ENCODE results near the gene P2RY11.

The P2RY11 gene

GRCh38 chr19:10078329-10078728 is 33.2 kb upstream of the P2RY11 start:
- no peak for DNase-seq (ENCODE audit: low read depth)
- H3K4me3 ChIP-seq (ENCODE audit: low read length): no peak overlapping the region
- no peak for TF ChIP-seq CTCF (conservative IDR thresholded peaks at IDR 0.05; ENCODE audit: low read length)

DNA sequence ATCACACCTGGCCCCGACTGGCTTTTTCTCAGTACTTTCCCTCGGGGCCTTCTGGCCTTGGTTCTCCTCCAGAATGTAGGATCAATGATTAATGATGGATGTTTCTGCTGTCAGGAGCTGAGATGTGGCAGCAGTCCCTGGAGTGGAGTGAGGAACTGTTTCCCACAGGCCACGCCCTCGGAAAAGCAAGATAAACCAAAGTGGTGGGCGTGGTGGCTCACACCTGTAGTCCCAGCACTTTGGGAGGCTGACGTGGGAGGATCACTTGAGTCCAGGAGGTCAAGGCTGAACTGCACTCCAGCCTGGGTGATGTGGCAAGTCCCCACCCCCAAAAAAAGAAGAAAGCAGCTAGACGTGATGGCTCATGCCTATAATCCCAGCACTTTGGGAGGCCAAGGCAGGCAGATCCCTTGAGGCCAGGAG is 32.5 kb upstream of the P2RY11 start:
- no peak for TF ChIP-seq CTCF (conservative IDR thresholded peaks at IDR 0.05; ENCODE audit: low read length)
- no peak for DNase-seq (ENCODE audit: low read depth)

GRCh38 chr19:10083911-10084310 is 27.6 kb upstream of the P2RY11 start:
- DNase-seq (ENCODE audit: low read depth): no peak
- TF ChIP-seq CTCF (conservative IDR thresholded peaks at IDR 0.05; ENCODE audit: low read length): no peak

More for the DNA sequence above, 32.5 kb upstream of the P2RY11 start:
- no peak overlapping the region for H3K4me3 ChIP-seq (ENCODE audit: low read length)

DNA sequence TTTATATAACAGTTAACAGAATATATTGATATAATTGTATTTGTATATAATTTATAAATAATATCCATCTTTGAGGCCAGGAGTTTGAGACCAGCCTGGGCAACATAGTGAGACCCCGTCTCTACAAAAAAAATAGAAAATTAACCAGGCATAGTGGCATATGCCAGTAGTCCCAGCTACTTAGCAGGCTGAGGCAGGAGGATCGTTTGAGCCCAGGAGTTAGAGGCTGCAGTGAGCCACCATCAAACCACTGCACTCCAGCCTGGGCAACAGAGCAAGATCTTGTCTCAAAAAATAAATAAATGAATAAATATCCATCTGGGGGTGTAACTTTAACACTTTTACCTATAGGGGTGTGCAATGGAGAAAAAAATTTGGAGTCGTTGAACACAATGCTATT is 26.7 kb upstream of the P2RY11 start:
- no peak for DNase-seq (ENCODE audit: low read depth)
- H3K4me3 ChIP-seq (ENCODE audit: low read length): no peak overlapping the region
- TF ChIP-seq CTCF (conservative IDR thresholded peaks at IDR 0.05; ENCODE audit: low read length): no peak

More at GRCh38 chr19:10083911-10084310, 27.6 kb upstream of the P2RY11 start:
- no peak overlapping the region for H3K4me3 ChIP-seq (ENCODE audit: low read length)

DNA sequence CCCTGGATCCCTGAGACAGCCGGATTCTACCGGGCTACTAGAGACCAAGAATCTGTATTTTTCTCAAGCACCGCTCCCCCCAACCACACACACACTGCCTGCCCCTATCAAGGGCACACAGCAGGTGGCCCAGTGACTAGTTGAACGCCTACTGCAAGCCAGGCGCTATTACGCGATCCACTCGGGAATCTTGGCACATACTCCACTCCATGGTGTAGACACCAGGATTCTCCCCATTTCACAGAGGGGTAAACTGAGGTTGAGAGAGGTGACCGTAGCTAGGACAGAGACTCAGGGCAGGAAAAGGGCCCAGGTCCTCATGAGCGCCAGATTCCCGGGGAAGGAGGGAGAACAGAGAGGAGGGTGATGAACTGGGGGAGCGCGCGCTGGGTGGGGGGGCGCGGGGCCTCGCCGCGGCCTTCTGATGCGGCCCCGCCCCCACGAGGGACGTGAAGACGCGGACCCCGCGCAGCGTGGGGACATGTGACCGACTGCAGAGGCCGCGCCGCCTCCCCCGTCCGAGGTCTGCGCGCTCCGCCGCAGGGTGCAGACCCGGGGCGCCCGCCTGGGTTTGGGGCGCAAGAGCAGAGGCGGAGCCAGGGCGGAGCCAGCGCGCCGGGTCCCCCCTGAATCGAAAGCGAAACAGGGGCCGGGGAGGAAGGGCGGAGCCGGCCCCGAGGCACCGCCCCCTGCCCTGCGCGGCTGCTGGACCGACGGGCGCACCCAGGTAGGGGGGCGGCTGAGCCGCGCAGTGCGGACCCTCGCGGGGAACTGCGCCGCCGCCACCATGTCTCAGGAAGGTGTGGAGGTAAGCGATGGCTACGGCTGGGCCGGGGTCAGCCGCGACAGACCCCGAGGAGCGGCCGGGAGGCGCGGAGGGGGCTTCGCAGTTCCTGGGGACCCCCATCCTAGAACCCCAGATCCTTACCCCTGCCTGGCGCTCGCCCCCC is 25.6 kb upstream of the P2RY11 start, which contains the start of gene SHFL:
SHFL (plus strand) TSS at position 677 of the 950 bp plus-strand sequence; CDS start at position 788, 111 bp downstream.
- H3K4me3 ChIP-seq (ENCODE audit: low read length): peak within 1 kb of the TSS; percentile 90
- peak; percentile 53 for DNase-seq (ENCODE audit: low read depth)
- TF ChIP-seq CTCF (conservative IDR thresholded peaks at IDR 0.05; ENCODE audit: low read length): no peak

DNA sequence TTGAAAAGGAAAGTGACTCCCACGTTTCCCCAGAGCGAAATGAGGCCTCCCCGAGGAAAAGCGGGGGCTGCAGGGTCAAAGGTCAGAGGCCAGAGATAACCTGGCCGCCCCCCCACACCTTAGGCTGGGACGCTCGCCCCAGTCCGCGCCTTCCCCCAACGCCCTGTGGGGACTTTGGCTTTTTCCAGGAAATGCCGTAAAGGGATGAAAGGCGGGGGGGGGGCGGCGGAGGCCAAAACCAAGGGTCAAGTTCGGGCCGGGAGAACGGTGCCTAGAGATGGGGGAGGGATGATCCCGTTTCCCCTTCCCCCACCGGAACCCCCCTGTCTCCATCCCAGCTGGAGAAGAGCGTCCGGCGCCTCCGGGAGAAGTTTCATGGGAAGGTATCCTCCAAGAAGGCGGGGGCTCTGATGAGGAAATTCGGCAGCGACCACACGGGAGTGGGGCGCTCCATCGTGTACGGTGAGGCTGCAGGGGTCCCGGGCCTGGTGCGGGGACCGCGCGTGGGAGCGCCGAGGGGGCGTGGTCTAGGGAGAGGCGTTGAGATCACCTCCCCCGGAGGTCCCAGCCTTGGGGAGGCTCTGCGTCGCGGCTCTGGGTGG is 24.8 kb upstream of the P2RY11 start:
- peak overlapping the region; percentile 90 for H3K4me3 ChIP-seq (ENCODE audit: low read length)
- no peak for DNase-seq (ENCODE audit: low read depth)
- no peak for TF ChIP-seq CTCF (conservative IDR thresholded peaks at IDR 0.05; ENCODE audit: low read length)
